Right lobe of liver (tissue), 4 donors: ENCODE data around the gene TMEM151B.

Experiments used
- CTCF ChIP-seq, 4 donors: fragments of 200-600 bp in 3 of 4; fragments of 450-650 bp in 1 of 4; IDR thresholded peaks; one replicate each; pipeline versions ENCODE4 v1.5.1 to v1.8.0; 2016 to 2022; ENCODE audit warnings: antibody characterized with exemption in 4 of 4, mild to moderate bottlenecking in 2 of 4
- POLR2A ChIP-seq: fragments of 450-650 bp; IDR thresholded peaks from one replicate; pipeline ENCODE4 v1.6.1; 2017; ENCODE audit warnings: antibody characterized with exemption, mild to moderate bottlenecking
- donor health status: DM: no; HTN: no; CAD: no.
- donor health status: DM: no; HTN: no; CAD: no.
- donor health status: DM: no; HTN: yes; CAD: no.

GRCh38 chr6:44226368-44227147 lies 43.7 kb upstream of the TMEM151B start:
- TF ChIP-seq CTCF (IDR thresholded peaks at IDR 0.05) (no peak), POLR2A (no peak)
